Activated T-cell treated with anti-CD3 and anti-CD28 coated beads, Interleukin-2, amount 50 U/mL, for 4 hours (primary cell): Measurements from ENCODE around the gene NSUN5. TPM values are rescaled to one million over a fixed set of nuclear protein-coding genes. Genes with fewer than 3 reads are reported as not detected.

Experiments
- ATAC-seq, 2 donors: fragments of 200-7000 bp; cut with Tn5 transposase; one replicate each; pipeline ENCODE4 v1.10.0; 2021
- DNase-seq: peaks from one replicate; pipeline ENCODE4 v3.0.0-alpha.2; 2020
- H3K27me3 Mint-ChIP-seq: one replicate; pipeline ENCODE4 v1.8.0; 2021; ENCODE audit warnings: low read depth, mixed read lengths
- H3K36me3 Mint-ChIP-seq: one replicate; pipeline ENCODE4 v1.8.0; 2022; ENCODE audit warnings: mixed read lengths; ENCODE audit not compliant: insufficient read depth
- H3K4me1 Mint-ChIP-seq: one replicate; pipeline ENCODE4 v1.8.0; 2021; ENCODE audit warnings: low read depth, mixed read lengths
- H3K4me3 Mint-ChIP-seq: one replicate; pipeline ENCODE4 v1.8.0; 2021; ENCODE audit warnings: mild to moderate bottlenecking, moderate library complexity, mixed read lengths
- H3K9me3 Mint-ChIP-seq: one replicate; pipeline ENCODE4 v1.8.0; 2021; ENCODE audit warnings: mixed read lengths
- total RNA-seq, 3 donors: library from RNA; stranded (reverse); gene quantifications; one replicate each; pipeline ENCODE4 v1.2.1, GENCODE V29; 2021

Gene NSUN5
- total RNA-seq = 10 to 100 TPM; 82.4 to 98.2 (median 96.0) TPM

DNA sequence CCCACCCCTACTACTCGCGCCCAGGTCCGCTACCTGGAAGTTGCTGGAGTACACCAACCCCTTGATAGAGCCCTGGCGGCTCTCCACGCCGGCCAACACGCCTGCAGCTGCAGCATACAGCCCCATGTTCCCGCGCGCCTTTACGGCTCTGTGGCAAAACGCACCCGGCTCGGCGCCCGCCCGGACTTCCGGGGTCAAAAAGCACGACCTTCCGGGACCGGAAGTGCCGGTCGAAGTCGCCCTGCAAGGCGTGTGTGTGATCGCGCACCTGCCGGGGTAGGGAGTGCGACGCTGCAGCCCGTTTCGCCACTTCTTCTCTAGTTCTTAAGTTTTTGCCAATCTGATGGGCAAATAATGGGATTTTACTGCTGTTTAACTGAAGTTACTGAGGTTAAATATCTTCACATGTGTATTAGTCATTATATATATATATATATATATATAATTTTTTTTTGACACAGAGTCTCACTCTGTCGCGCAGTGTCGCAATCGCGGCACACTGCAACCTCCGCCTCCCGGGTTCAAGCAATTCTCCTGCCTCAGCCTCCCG is at the start of gene NSUN5:
Gene NSUN5 (minus strand): TSS at position 162 of the 550 bp plus-strand sequence. CDS start 36 bp downstream, at position 126.
- ATAC-seq = peak; percentile 95 to 97
- no peaks in the 10 kb centered on the region for H3K9me3 Mint-ChIP-seq
- H3K36me3 Mint-ChIP-seq = peaks cover 25% of the 10 kb centered on the region

DNA sequence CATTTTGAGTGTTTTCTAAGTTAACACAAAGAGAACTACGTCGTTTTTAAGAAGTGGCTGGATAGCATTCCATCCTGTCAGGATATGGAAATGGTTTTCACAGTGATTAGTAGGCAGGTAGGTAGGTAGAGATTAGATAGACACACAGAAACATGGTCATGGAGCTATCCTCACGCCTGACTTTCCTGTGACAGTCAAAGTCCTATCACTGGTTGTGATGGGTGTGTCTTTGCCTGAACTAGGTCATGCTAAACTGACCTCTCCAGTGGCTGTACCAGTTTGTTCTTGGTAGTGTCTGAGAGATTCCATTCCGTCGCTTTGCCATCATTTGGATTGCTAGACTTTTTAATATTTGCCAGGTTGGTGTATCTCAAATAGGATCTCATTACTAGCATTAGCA is 47.5 kb upstream of the NSUN5 start:
- DNase-seq (no peak), ATAC-seq (no peak)
- peaks cover 7% of the 10 kb centered on the region for H3K9me3 Mint-ChIP-seq
- no peaks in the 10 kb centered on the region for H3K36me3 Mint-ChIP-seq
- no peak overlapping the region for H3K4me3 Mint-ChIP-seq
- peaks cover 17% of the 10 kb centered on the region for H3K27me3 Mint-ChIP-seq
- H3K4me1 Mint-ChIP-seq = peaks cover 3% of the 10 kb centered on the region

More for the DNA sequence above, at the start of gene NSUN5:
- DNase-seq = peak; percentile 84
- Mint-ChIP-seq H3K27me3 (no peaks in the 10 kb centered on the region), H3K4me3 (peak within 1 kb of the TSS; percentile 99), H3K4me1 (peaks cover 26% of the 10 kb centered on the region)

- H3K27me3 Mint-ChIP-seq = peaks cover 9% of the 10 kb centered on the region
- H3K4me1 Mint-ChIP-seq = peaks cover 3% of the 10 kb centered on the region
- ATAC-seq (no peak), DNase-seq (no peak)
- H3K9me3 Mint-ChIP-seq = peaks cover 7% of the 10 kb centered on the region
- H3K36me3 Mint-ChIP-seq = no peaks in the 10 kb centered on the region
- H3K4me3 Mint-ChIP-seq = no peak overlapping the region
Observed at GRCh38 chr7:73354821-73355220, 46.2 kb upstream of the NSUN5 start.

DNA sequence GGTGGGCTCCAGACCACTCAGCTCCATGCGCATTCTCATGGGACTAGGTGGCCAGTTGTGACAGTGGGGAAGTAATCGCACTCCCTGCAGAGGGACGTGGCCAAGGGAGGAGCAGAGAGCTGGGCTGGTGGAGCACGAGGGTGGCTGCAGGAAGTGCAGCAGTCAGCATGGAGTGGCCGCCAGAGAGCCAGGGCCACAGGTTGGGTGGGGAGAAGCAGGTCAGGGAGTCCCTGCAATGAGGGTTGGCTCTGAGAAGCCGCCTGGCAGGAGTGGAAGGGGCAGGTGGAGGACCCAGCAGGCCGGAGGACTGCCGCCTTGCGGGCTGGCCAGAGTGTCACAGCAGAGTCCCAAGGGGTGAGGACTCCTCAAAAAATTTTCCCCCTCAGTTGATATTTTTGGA is 45.6 kb upstream of the NSUN5 start:
- ATAC-seq = no peak
- H3K4me3 Mint-ChIP-seq = no peak overlapping the region
- no peak for DNase-seq
- peaks cover 5% of the 10 kb centered on the region for H3K27me3 Mint-ChIP-seq
- peaks cover 3% of the 10 kb centered on the region for H3K4me1 Mint-ChIP-seq
- peaks cover 7% of the 10 kb centered on the region for H3K9me3 Mint-ChIP-seq
- no peaks in the 10 kb centered on the region for H3K36me3 Mint-ChIP-seq

DNA sequence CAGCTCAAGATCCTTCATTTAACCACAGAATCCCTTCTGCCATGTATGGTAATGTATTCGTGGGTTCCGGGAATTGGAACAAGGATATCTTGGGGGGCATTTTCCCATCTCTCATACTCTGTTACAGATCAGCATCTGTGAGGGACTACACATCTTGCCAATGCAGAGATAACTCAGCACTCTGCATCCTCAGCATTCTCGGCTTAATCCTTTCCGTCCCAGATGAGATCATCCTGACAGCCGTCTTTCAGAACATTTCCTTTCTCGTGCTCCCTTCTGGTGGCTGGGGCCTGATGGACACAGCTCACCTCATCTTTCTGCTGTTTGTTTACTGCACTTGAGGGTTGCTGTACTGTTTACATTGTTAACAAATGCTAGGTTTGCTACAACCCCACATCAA is 44.6 kb upstream of the NSUN5 start:
- peaks cover 4% of the 10 kb centered on the region for H3K27me3 Mint-ChIP-seq
- no peak overlapping the region for H3K4me3 Mint-ChIP-seq
- H3K36me3 Mint-ChIP-seq = no peaks in the 10 kb centered on the region
- no peak for DNase-seq
- peaks cover 7% of the 10 kb centered on the region for H3K9me3 Mint-ChIP-seq
- no peak for ATAC-seq
- peaks cover 3% of the 10 kb centered on the region for H3K4me1 Mint-ChIP-seq

- no peak for DNase-seq
- Mint-ChIP-seq H3K27me3 (peaks cover 4% of the 10 kb centered on the region), H3K4me3 (no peak overlapping the region), H3K36me3 (no peaks in the 10 kb centered on the region), H3K9me3 (peaks cover 7% of the 10 kb centered on the region), H3K4me1 (no peaks in the 10 kb centered on the region)
- no peak for ATAC-seq
Observed at GRCh38 chr7:73352784-73353183, 44.2 kb upstream of the NSUN5 start.

GRCh38 chr7:73351447-73352167 is 43.0 kb upstream of the NSUN5 start:
- ATAC-seq = peak in 1 of 2 donors; percentile 34
- no peak for DNase-seq
- H3K36me3 Mint-ChIP-seq = no peaks in the 10 kb centered on the region
- H3K27me3 Mint-ChIP-seq = no peaks in the 10 kb centered on the region
- no peaks in the 10 kb centered on the region for H3K4me1 Mint-ChIP-seq
- no peak overlapping the region for H3K4me3 Mint-ChIP-seq
- H3K9me3 Mint-ChIP-seq = peaks cover 7% of the 10 kb centered on the region

DNA sequence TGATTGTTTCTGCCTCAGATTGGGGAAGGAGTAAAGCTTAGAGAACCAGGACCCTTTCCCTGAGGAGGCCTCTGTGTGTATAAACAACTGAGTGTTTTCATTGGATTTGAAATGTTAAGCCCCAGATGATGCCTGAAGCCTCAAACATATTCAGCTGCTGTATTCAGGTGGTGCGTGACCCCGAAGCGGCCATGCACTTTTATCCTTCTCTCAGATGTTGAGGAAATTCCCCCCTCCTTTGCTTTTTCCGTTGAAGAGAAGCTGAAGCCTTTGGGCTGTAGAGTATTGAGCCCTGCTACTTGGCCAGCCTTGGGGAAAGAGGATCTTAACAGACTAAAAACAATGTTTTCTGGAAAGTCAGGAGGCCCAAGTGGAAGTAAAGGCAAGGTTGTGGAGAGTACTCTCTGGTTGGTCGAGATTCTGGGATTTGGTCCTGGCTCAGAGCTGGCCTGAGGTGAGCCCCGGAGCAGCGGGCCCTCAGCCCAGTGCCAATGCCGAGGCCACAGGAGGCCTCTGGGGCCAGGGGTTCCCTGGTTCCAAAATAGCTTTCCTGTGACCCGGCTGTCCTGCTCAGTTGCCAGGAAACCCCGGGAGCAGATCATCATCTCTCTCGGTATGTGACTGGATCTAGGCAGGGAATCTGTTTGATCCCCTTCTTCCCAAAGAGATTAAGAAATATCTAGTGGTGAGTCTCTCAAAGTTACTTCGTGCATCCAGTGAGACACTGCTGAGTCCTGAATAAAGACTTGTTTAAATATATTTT is 41.9 kb upstream of the NSUN5 start:
- ATAC-seq (no peak), DNase-seq (no peak)
- no peak overlapping the region for H3K4me3 Mint-ChIP-seq
- peaks cover 4% of the 10 kb centered on the region for H3K27me3 Mint-ChIP-seq
- no peaks in the 10 kb centered on the region for H3K36me3 Mint-ChIP-seq
- no peaks in the 10 kb centered on the region for H3K4me1 Mint-ChIP-seq
- peaks cover 7% of the 10 kb centered on the region for H3K9me3 Mint-ChIP-seq

- Mint-ChIP-seq H3K4me3 (no peak overlapping the region), H3K36me3 (no peaks in the 10 kb centered on the region), H3K9me3 (peaks cover 7% of the 10 kb centered on the region), H3K27me3 (peaks cover 5% of the 10 kb centered on the region), H3K4me1 (no peaks in the 10 kb centered on the region)
- ATAC-seq (no peak), DNase-seq (no peak)
Observed at GRCh38 chr7:73349763-73350162, 41.1 kb upstream of the NSUN5 start.

DNA sequence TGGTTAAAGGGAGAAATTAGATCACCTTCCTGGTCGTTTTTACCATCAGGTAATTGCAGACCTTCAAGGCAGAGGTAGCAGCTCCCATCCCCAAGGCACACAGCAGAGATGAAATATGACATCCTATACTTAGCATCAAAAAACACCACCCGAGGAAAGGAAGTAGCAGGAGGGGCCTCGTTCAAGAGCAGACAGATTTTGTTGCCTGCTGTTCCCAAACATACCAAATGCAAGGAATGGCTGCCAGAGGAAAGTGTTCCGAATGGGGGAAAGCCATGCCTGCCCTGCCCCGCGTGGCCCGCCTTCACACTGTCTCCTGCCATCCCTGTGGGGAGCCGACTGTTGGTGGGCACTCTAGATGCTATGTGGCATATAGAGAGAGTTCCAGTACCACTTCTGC is 37.3 kb upstream of the NSUN5 start:
- ATAC-seq (no peak), DNase-seq (no peak)
- Mint-ChIP-seq H3K36me3 (no peaks in the 10 kb centered on the region), H3K4me3 (no peak overlapping the region), H3K27me3 (peaks cover 18% of the 10 kb centered on the region), H3K4me1 (no peaks in the 10 kb centered on the region), H3K9me3 (no peaks in the 10 kb centered on the region)

- no peaks in the 10 kb centered on the region for H3K4me1 Mint-ChIP-seq
- DNase-seq (no peak), ATAC-seq (no peak)
- H3K36me3 Mint-ChIP-seq = no peaks in the 10 kb centered on the region
- H3K27me3 Mint-ChIP-seq = peaks cover 18% of the 10 kb centered on the region
- no peaks in the 10 kb centered on the region for H3K9me3 Mint-ChIP-seq
- no peak overlapping the region for H3K4me3 Mint-ChIP-seq
Observed at GRCh38 chr7:73345538-73345937, 36.9 kb upstream of the NSUN5 start.

- ATAC-seq (no peak), DNase-seq (no peak)
- Mint-ChIP-seq H3K36me3 (no peaks in the 10 kb centered on the region), H3K4me3 (no peak overlapping the region), H3K27me3 (peaks cover 18% of the 10 kb centered on the region), H3K9me3 (no peaks in the 10 kb centered on the region), H3K4me1 (no peaks in the 10 kb centered on the region)
Observed at GRCh38 chr7:73343671-73344380, 35.2 kb upstream of the NSUN5 start.

GRCh38 chr7:73342645-73343044 is 34.0 kb upstream of the NSUN5 start:
- ATAC-seq (no peak), DNase-seq (no peak)
- Mint-ChIP-seq H3K4me1 (no peaks in the 10 kb centered on the region), H3K27me3 (peaks cover 18% of the 10 kb centered on the region), H3K9me3 (no peaks in the 10 kb centered on the region), H3K36me3 (no peaks in the 10 kb centered on the region), H3K4me3 (no peak overlapping the region)

DNA sequence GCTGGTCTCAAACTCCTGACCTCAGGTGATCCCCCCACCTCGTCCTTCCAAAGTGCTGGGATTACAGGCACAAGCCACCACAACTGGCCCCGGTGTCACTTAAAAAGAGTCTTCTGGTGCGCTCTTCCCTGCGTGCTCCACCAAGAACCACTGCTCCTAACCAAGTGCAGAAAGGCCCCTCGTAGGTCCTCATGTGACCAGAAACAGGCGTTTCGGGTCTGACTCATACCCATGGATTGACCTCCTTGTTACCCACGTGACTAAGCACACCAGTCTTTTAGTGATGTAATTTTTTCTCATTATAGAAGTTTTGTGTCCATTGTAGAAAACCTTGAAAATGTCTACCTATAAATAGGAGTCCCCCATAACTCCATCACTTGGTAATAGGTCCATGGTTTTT is 33.3 kb upstream of the NSUN5 start:
- ATAC-seq (no peak), DNase-seq (no peak)
- H3K4me3 Mint-ChIP-seq = no peak overlapping the region
- H3K36me3 Mint-ChIP-seq = no peaks in the 10 kb centered on the region
- no peaks in the 10 kb centered on the region for H3K9me3 Mint-ChIP-seq
- H3K4me1 Mint-ChIP-seq = no peaks in the 10 kb centered on the region
- H3K27me3 Mint-ChIP-seq = peaks cover 18% of the 10 kb centered on the region
